Kidney epithelial cell (primary cell): ENCODE data around the gene BLOC1S5. TPM values are rescaled to one million over a fixed set of nuclear protein-coding genes. Genes with fewer than 3 reads are reported as not detected.
A peak's percentile ranks its signal among the peaks of the same experiment; 100 is the strongest.
"Not testable (repeated sequence)": the region's sequence is repeated elsewhere in the genome, so short reads cannot be mapped to it uniquely, and the experiment has no call there.

Experiments
- DNase-seq: peaks from one replicate; pipeline ENCODE4 v3.0.0-alpha.2; 2010; ENCODE audit warnings: low read depth
- H3K27me3 ChIP-seq: 2 replicates; pipeline ENCODE4 v1.6.0; 2011; ENCODE audit warnings: low read length; ENCODE audit not compliant: control insufficient read depth, insufficient read depth
- H3K36me3 ChIP-seq: 2 replicates; pipeline ENCODE4 v1.5.1; 2011; ENCODE audit warnings: low read length; ENCODE audit not compliant: control insufficient read depth, insufficient read depth
- H3K4me3 ChIP-seq: 2 replicates; pipeline ENCODE4 v1.5.1; 2011; ENCODE audit warnings: low read depth, mild to moderate bottlenecking, control low read depth, low read length
- total RNA-seq: library from RNA; depleted of rRNA; stranded (reverse); fragments of >200 nt; gene quantifications from 2 replicates; pipeline ENCODE4 v1.2.3, GENCODE V29; 2015
- TF ChIP-seq, protein P1 (sequence below): IDR thresholded peaks from 2 replicates; pipeline ENCODE4 v1.5.1; 2011; ENCODE audit warnings: mild to moderate bottlenecking, moderate library complexity, low read length, control low read depth, inconsistent platforms; ENCODE audit not compliant: insufficient read depth, poor library complexity, severe bottlenecking

The BLOC1S5 gene
- total RNA-seq, 1 donor from 2014 or later: 14.8 TPM

DNA sequence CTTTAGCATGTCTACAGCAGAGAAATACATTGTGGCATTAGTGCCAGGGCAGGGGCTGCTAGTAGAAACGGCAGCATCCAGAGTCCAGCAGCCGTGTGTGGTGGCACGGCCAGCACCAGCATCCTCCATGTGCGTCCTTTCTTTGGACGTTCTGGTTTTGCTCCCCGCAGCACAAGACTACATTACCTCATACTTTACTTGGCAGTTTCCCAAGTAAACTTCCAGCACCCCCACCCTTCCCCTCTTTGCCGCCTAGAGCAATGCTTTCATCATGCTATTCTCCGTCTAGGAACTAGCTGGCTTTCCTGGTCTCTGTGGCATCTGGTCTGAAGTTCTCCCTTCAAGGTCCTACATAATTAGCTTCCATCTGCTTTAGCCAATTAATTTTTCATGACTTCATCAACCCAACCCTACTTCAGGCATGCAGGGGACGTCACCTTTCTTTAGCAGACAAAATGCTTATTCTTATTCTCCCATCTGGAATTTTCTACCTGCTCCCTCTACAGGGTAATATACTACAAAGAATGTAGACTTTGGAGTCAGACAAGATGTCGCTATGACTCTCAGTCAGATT is 67.6 kb downstream of the BLOC1S5 start:
- H3K36me3 ChIP-seq: no peaks in the 10 kb centered on the region
- no peak for DNase-seq
- TF ChIP-seq, protein P1, sequence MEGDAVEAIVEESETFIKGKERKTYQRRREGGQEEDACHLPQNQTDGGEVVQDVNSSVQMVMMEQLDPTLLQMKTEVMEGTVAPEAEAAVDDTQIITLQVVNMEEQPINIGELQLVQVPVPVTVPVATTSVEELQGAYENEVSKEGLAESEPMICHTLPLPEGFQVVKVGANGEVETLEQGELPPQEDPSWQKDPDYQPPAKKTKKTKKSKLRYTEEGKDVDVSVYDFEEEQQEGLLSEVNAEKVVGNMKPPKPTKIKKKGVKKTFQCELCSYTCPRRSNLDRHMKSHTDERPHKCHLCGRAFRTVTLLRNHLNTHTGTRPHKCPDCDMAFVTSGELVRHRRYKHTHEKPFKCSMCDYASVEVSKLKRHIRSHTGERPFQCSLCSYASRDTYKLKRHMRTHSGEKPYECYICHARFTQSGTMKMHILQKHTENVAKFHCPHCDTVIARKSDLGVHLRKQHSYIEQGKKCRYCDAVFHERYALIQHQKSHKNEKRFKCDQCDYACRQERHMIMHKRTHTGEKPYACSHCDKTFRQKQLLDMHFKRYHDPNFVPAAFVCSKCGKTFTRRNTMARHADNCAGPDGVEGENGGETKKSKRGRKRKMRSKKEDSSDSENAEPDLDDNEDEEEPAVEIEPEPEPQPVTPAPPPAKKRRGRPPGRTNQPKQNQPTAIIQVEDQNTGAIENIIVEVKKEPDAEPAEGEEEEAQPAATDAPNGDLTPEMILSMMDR: no peak

DNA sequence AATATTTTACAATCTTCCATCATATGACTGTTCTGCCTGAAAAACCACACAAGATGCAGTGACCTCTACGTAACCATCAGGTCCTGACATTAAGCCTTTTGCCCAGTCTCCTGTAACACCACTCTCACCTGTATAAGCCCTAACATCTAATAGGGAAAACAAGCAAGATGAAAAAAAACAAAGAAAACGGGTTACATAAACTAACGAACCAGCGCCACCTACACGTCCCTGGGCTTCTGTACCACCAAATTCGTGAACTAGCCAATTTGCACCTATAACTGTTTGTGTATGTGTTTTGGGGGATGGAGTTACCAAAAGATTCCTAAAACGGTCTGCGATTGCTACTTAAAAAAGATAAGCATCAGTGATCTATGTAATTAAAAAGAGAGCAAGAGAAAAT is 70.2 kb downstream of the BLOC1S5 start:
- Histone ChIP-seq H3K27me3 (no peaks in the 10 kb centered on the region), H3K36me3 (no peaks in the 10 kb centered on the region), H3K4me3 (no peak overlapping the region)
- no peak for DNase-seq
- TF ChIP-seq, protein P1: no peak

More for the DNA sequence above, 67.6 kb downstream of the BLOC1S5 start:
- Histone ChIP-seq H3K27me3 (no peaks in the 10 kb centered on the region), H3K4me3 (no peak overlapping the region)

DNA sequence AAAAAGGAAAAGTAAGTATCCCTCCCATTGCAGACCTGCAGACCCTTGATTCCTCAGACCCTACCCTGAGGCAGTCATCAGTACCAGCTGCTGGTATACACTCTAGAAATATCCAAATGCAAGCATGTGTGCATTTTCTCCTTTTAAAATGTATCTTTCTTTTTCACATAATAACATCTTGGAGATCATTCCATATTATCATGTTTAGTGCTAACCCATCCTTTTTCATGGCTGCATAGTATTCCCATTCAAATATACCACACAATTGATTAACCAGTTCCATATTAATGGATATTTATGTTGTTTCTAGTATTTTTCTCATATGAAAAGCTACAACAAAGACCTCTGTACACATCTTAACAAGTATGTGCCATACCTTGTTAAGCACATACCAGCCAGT is 70.8 kb downstream of the BLOC1S5 start:
- Histone ChIP-seq H3K36me3 (no peaks in the 10 kb centered on the region), H3K4me3 (no peak overlapping the region), H3K27me3 (no peaks in the 10 kb centered on the region)
- TF ChIP-seq, protein P1: no peak
- no peak for DNase-seq

DNA sequence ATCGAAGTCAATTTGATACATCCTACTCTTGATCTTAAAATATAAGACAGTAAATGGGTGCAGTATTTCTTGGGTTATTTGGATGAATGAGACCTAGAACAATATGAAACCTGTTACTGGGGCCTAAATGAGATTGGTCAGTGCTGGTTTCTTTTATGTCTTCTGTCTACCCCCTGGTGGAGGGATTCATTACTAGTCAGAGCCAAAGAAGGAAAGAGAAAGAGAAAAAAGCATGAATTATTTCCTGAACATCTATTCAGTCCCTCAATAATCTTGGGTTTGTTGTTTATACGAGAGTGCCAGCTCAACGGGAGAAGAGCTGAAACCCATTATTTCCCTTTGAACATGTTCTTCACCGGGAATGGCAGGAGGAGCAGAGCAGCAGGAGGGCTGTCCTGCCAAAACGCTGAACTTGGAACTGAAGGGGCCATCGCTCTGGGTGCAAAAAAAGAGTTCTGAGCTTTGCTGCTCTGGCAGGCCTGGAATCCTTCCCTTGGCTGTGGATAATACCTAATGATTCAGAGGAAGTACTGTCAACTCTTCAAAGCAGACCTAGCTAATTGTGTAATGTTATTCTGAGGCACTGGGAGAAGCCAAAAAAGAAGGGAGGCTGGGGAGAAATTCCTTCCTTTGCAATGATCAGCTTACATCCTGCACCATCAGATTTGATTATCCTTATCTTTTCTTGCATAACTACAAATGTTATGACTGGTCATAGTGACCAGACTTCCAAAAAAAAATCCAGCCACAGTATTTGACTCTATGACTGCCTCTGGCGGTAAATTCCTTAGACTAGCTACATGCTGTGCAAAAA is 72.0 kb downstream of the BLOC1S5 start:
- Histone ChIP-seq H3K4me3 (no peak overlapping the region), H3K36me3 (no peaks in the 10 kb centered on the region), H3K27me3 (no peaks in the 10 kb centered on the region)
- no peak for DNase-seq
- TF ChIP-seq, protein P1: peak; percentile 41

DNA sequence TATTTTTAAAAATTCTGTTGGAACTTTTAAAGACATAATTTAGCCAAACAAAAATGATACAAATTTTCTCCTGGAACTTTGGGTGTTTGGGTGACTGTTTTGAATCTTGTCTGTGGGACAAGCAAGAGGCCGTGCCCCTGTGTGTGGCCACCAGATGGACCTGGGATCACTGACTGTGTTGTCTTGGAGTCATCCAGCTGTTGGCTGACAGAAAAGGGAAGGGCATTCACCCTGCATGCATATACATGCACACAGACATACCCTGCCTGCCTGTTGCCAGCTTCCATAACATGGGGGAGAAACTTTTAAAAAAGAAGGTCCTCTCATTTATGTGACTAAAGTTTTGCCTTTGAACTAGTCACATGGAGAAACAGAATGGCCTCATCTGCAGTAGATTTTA is 72.7 kb downstream of the BLOC1S5 start:
- no peaks in the 10 kb centered on the region for H3K27me3 ChIP-seq
- DNase-seq: no peak
- TF ChIP-seq, protein P1: no peak
- H3K36me3 ChIP-seq: no peaks in the 10 kb centered on the region
- H3K4me3 ChIP-seq: no peak overlapping the region

DNA sequence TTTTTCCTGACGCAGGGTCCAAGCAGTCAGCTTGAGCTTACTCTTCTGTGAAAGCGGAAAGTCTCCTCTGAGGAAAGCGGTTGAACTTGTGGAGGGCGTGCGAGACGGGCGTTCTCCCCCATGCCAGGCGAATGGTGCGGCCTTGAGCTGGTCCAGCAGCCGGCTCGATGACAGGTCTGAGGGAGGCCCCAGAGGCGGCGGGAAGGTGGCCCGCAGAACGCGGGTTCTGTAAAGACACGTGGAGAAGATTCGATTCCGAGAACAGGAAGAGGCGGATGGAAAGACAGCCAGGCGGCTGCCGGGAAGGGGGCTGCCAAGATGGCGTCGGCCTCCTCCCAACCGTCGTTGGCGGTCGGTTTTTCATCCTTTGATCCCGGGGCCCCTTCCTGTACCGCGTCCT is 78.0 kb downstream of the BLOC1S5 start:
- TF ChIP-seq, protein P1: no peak

DNA sequence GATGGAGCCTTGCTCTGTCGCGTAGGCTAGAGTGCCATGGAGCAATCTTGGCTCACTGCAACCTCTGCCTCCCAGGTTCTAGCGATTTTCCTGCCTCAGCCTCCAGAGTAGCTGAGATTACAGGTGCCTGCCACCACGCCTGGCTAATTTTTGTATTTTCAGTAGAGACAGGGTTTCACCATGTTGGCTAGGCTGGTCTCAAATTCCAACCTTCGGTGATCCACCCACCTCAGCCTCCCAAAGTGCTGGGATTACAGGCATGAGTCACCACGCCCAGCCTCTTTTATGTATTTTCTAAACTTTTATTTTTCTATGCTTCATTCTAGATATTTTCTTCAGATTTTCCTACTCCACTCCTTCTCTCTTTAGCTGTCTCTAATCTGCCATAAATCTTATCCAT is 80.2 kb downstream of the BLOC1S5 start:
- not testable (repeated sequence) for H3K4me3 ChIP-seq, H3K27me3 ChIP-seq, H3K36me3 ChIP-seq, DNase-seq

More for the DNA sequence above, 78.0 kb downstream of the BLOC1S5 start:
- no peaks in the 10 kb centered on the region for H3K27me3 ChIP-seq
- no peaks in the 10 kb centered on the region for H3K36me3 ChIP-seq
- H3K4me3 ChIP-seq: no peak overlapping the region
- DNase-seq: no peak
